Mesothelial cell of epicardium (in vitro differentiated cells): ENCODE data around the gene DIPK1A. TPM values are rescaled to one million over a fixed set of nuclear protein-coding genes. Genes with fewer than 3 reads are reported as not detected.

Experiments
- DNase-seq, 2 experiments: peaks; one replicate each; pipeline ENCODE4 v3.0.0; 2021; ENCODE audit warnings: low spot score in 2 of 2; ENCODE audit not compliant: unreplicated experiment in 2 of 2
- H3K27ac Mint-ChIP-seq: 2 replicates; pipeline ENCODE4 v1.8.0; 2021; ENCODE audit warnings: mixed read lengths
- H3K27me3 Mint-ChIP-seq: 2 replicates; pipeline ENCODE4 v1.8.0; 2021; ENCODE audit warnings: low read depth, mixed read lengths
- H3K36me3 Mint-ChIP-seq: 2 replicates; pipeline ENCODE4 v1.8.0; 2021; ENCODE audit warnings: mixed read lengths
- H3K4me1 Mint-ChIP-seq: 2 replicates; pipeline ENCODE4 v1.8.0; 2021; ENCODE audit warnings: mixed read lengths
- H3K4me3 Mint-ChIP-seq: 2 replicates; pipeline ENCODE4 v1.8.0; 2021; ENCODE audit warnings: mild to moderate bottlenecking, moderate library complexity, mixed read lengths
- H3K9me3 Mint-ChIP-seq: 2 replicates; pipeline ENCODE4 v1.8.0; 2021; ENCODE audit warnings: mixed read lengths
- CTCF ChIP-seq: fragments of 200-600 bp; sonication (generic); IDR thresholded peaks from one replicate; pipeline ENCODE4 v1.5.0; 2021; ENCODE audit warnings: antibody characterized with exemption; ENCODE audit not compliant: unreplicated experiment
- total RNA-seq: library from RNA; stranded (reverse); gene quantifications from 3 replicates; pipeline ENCODE4 v1.2.1, GENCODE V29; 2021

The DIPK1A gene
- total RNA-seq, 1 donor from 2014 or later: 12.3 TPM

GRCh38 chr1:92820024-92820423, 141.2 kb downstream of the DIPK1A start:
- no peak for DNase-seq
- Mint-ChIP-seq H3K4me1 (no peaks in the 10 kb centered on the region), H3K9me3 (no peaks in the 10 kb centered on the region), H3K27ac (no peak overlapping the region), H3K4me3 (no peak overlapping the region), H3K27me3 (no peaks in the 10 kb centered on the region), H3K36me3 (no peaks in the 10 kb centered on the region)
- TF ChIP-seq CTCF: no peak

- no peak overlapping the region for H3K4me3 Mint-ChIP-seq
- no peaks in the 10 kb centered on the region for H3K9me3 Mint-ChIP-seq
- no peaks in the 10 kb centered on the region for H3K36me3 Mint-ChIP-seq
- no peaks in the 10 kb centered on the region for H3K4me1 Mint-ChIP-seq
- TF ChIP-seq CTCF: peak; percentile 59
- H3K27me3 Mint-ChIP-seq: no peaks in the 10 kb centered on the region
- no peak for DNase-seq
- no peak overlapping the region for H3K27ac Mint-ChIP-seq
Measured at GRCh38 chr1:92817986-92818764, 143.1 kb downstream of the DIPK1A start.

- Mint-ChIP-seq H3K27ac (no peak overlapping the region), H3K27me3 (no peaks in the 10 kb centered on the region), H3K36me3 (no peaks in the 10 kb centered on the region), H3K4me1 (no peaks in the 10 kb centered on the region), H3K9me3 (no peaks in the 10 kb centered on the region), H3K4me3 (no peak overlapping the region)
- no peak for TF ChIP-seq CTCF
- no peak for DNase-seq
Measured at GRCh38 chr1:92817137-92817697, 144.0 kb downstream of the DIPK1A start.

GRCh38 chr1:92816732-92817131, 144.5 kb downstream of the DIPK1A start:
- Mint-ChIP-seq H3K27ac (no peak overlapping the region), H3K4me3 (no peak overlapping the region), H3K27me3 (no peaks in the 10 kb centered on the region), H3K4me1 (no peaks in the 10 kb centered on the region), H3K9me3 (no peaks in the 10 kb centered on the region), H3K36me3 (no peaks in the 10 kb centered on the region)
- no peak for TF ChIP-seq CTCF
- DNase-seq: no peak

GRCh38 chr1:92808381-92808780, 152.9 kb downstream of the DIPK1A start:
- DNase-seq: no peak
- H3K4me1 Mint-ChIP-seq: peaks cover 6% of the 10 kb centered on the region
- TF ChIP-seq CTCF: no peak
- no peak overlapping the region for H3K4me3 Mint-ChIP-seq
- H3K9me3 Mint-ChIP-seq: peaks cover 17% of the 10 kb centered on the region
- H3K36me3 Mint-ChIP-seq: no peaks in the 10 kb centered on the region
- H3K27ac Mint-ChIP-seq: no peak overlapping the region
- H3K27me3 Mint-ChIP-seq: no peaks in the 10 kb centered on the region
